HuH-7.5 (cell line): Measurements from ENCODE around the gene CSNK2A1.
"Not testable (repeated sequence)": the region's sequence is repeated elsewhere in the genome, so short reads cannot be mapped to it uniquely, and the experiment has no call there.

Experiments used
- DNase-seq: peaks from one replicate; pipeline ENCODE4 v3.0.0; 2011; ENCODE audit warnings: low spot score

Gene CSNK2A1

DNA sequence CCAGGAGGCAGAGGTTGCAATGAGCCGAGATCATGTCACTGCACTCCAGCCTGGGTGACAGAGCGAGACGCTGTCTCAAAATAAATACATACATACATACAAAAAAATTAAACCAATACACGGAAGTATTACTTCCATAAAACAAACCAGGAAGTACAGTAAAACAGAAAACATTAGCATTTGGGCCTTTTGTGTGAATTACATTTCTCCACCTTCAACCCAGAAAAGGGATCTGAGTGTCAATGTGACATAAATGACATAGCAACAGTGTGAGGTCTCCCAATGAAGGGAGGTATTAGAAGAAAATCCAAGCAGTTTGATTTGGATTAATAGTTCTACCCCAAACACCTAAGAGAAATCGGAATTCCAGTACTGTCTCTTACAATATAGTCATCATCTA is 10.1 kb downstream of the CSNK2A1 start:
- no peak for DNase-seq

DNA sequence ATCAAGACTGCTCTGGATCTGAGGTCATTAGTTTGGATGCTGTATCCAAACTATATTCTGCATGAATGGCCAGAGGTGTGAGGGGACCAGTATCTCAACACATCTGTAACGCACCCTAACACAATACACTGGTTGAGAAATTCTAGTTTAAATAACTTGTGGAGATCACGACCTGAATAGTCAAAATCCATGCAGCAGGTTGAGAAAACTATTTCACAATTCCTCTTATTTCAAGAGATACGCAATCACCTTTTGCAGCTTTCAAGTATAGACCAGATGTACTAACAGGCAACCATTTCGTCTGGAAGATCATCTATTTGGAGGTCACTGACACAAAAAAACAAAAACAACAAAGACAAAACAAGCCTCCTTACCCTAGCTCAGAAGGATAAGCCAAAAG is 11.1 kb downstream of the CSNK2A1 start:
- no peak for DNase-seq

DNA sequence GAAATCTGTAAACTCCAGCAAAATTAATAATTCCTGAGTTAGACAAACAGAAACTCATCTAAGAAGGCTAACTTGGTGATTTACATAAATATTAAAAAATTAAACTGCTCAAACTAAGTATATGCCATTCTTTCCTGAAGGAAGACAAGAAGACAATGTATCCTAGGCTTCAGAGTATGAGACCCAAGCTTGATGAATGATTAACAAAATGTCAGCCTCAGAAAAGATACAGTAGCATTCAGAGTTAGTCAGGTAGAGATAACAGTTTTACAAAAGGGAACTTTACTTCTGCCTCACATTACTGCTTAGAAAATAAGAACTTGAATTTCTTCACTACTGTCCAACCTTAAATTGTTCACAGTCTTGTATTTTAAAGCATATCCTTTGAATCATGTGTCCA is 12.0 kb downstream of the CSNK2A1 start:
- DNase-seq = no peak

DNA sequence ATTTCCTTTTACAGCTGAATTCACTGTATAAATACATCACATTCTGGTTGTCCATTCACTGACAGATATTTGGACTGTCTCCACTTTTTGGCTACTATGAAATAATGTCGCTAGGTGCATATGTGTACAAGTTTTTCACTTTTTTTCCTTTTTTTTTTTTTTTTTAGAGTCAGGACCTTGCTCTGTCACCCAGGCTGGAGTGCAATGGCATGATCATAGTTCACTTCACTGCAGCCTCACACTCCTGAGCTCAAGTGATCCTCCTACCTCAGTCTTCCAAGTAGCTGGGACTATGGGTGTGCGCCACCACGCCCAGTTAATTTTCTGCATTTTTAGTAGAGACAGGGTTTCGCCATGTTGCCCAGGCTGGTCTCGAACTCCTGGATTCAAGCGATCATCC is 13.3 kb downstream of the CSNK2A1 start:
- no peak for DNase-seq

DNA sequence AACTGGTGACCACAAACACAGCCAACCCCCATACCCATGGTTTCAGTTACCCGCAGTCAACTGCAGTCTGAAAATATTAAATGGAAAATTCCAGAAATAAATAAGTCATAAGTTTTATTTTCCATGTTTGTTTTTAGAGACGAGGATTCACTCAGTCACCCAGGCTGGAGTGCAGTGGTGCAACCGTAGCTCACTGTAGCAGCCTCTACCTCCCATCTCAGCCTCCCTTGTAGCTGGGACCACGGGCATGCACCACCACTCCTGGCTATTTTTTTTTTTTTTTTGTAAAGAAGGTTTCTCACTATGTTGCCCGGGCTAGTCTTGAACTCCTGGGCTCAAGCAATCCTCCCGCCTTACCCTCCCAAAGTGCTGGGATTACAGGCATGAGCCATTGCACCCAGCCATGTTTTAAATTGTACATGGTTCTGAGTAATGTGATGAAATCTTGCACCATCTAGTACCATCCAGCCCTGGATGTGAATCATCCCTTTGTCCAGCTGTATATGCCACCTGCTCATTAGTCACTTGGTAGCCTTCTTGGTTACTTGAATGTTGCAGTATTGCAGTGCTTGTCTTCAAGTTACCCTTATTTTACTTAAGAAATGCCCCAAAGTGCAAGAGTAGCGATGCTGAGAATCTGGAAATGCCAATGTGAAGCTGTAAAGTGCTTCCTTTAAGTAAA is 14.5 kb downstream of the CSNK2A1 start:
- no peak for DNase-seq

DNA sequence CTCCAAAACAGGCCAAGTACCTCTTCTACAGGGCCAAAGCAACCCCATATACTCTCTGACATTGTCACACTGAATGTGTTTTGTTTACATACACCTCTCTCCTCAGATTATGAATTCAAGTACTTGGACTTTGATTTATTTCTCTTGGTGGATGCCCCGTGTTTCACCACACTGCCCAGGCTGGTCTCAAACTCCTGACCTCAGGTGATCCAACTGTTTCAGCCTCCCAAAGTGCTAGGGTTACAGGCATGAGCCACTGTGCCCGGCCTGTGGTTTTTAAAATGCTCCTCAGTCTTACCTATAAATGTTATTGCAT is 16.1 kb downstream of the CSNK2A1 start:
- DNase-seq = no peak

DNA sequence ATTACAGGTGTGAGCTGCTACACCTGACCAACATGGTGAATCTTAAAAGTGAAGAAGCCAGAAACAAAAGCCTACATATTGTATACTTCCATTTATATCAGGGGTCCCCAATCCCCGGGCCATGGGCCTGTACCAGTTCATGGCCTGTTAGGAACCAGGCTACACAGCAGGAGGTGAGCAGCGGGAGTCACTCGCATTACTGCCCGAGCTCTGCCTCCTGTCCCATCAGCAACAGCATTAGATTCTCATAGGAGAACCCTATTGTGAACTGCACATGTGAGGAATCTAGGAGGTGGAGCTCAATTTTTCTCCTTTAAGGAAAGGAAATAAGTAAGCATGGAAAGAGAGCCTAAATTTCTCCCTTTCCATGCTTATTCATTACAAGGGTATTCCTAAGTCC is 21.7 kb downstream of the CSNK2A1 start:
- no peak for DNase-seq

DNA sequence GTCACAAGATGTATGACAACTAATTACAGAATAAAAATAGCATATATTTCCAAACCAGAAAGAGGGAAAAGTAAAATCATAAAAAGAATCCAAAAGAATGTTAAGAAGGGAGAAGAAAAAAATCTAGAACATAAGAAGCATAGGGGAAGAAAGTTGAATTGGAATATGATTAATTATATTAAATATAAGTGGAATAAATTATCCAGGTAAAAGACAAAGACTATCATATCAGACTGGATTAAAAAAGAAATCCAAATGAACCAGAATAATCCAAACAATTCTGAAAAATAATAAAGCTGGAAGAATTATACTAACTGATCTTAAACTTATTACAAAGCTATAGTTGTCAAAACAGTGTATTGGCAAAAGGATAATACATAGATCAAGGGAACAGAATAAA is 23.6 kb downstream of the CSNK2A1 start:
- no peak for DNase-seq

DNA sequence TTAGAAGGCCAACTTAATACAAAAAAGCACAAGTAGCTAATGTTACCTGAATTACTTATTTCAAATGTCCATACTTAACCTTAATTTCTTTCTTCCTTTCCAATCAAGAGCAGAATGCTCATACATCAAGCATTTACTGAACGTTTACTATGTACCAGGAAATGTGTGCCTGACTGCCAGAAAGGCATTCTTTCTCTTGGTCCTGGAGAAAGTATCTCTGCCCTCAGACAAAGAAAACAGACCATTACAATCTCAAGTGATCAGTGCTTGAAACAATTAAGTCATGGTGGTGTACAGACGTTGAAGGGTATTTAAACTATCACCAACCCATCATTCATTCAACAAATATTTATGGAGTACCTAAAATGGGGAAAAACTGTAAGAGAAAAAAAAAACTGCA is 26.4 kb downstream of the CSNK2A1 start:
- no peak for DNase-seq

DNA sequence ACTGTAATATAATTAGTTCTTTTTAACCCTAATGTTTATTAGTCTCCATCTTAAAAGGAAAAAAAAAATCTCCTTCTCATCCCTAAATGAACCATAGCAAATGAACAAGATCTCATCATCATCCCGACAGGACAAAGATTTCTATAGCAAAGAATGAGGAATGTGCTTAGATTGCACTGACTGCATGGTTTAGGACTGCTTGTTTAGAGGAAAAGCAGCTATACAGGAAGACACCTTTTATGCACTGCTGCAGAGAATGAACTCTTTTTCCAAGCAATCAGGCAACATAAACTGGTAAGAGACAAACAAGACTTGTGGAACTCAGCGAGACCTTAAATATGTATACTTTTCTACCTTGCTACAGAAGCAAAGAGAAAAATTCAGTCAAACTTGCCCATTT is 26.8 kb downstream of the CSNK2A1 start:
- DNase-seq = no peak

DNA sequence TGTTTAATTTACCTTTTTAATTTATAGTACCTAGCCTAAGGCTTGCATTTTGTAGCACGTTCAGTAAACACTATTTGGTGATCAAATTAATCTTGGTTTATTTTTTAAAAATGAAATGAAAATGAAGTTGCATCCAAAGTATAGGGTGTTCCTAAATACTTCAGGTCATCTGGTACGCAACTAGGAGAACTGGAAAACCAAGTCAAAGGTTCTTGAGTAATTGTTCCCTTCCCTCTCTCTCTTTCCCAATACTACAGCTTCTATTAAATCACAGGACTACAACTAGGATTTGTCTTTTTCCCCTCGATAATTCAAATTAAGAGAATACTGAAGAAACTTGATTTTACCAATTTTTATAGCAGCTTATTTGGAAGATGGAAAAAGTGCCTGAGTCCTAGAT is 27.9 kb downstream of the CSNK2A1 start:
- no peak for DNase-seq

DNA sequence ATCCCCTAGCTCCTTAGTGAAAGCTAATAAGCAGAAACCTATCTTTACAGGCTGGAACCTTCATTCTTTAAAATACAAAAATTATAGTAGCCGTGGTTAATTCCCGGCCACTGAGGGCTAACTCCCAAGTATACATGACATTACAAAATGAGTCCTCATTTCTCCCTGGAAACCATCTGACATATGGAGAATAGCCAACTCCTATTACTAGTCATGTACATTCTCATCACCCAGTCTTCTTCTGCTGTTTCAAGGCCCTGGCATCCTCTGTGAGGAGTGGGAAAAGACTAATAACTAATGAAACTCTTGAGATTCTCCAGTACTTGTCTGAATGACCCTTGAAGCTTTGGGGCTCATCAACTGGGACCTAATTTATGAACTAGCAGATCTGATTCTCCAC is 30.2 kb downstream of the CSNK2A1 start:
- DNase-seq = no peak

DNA sequence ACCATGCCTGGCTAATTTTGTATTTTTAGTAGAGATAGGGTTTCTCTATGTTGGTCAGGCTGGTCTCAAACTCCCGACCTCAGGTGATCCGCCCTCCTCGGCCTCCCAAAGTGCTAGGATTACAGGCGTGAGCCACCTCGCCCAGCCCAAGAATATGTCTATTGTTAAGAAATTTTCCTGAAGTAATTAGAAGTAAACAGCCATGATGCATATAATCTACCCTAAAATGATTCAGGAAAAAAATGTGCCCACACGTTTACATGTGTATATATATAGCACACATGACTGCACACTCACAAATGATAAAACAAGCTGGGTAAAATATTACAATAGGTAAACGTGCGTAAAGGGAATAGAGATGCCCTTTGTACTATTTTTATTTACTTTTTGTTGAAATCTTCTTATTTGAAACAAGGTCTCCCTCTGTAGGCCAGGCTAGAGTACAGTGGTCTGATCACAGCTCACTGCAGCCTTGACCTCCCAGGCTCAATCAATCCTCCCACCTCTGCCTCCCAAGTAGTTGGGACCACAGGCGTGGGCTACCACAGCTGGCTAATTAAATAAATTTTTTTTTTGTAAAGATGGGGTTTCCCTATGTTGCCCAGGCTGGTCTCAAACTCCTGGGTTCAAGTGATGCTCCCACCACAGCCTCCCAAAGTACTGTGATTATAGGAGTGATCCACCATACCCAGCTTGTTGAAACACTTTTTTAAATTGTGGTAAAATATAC is 33.1 kb downstream of the CSNK2A1 start:
- not testable (repeated sequence) for DNase-seq

DNA sequence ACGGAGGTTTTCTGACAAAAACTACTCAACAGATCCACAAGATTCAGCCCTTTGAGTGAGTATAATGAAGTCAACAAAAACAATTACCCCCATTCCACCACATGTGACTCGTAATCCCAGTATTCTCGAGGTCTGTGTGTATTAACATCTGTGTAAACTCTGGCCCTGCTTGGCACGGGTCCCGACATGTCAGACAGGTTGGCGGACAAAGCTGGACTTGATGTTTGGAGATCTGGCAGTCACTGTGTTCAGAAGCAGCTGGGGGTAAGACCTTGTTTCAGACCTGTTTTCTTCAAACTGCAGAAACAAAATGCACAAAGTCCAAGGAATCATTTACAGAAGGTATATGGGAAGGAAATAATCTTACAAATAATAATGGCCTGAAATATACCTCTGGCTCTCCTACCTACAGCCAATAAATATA is 35.2 kb downstream of the CSNK2A1 start:
- not testable (repeated sequence) for DNase-seq

DNA sequence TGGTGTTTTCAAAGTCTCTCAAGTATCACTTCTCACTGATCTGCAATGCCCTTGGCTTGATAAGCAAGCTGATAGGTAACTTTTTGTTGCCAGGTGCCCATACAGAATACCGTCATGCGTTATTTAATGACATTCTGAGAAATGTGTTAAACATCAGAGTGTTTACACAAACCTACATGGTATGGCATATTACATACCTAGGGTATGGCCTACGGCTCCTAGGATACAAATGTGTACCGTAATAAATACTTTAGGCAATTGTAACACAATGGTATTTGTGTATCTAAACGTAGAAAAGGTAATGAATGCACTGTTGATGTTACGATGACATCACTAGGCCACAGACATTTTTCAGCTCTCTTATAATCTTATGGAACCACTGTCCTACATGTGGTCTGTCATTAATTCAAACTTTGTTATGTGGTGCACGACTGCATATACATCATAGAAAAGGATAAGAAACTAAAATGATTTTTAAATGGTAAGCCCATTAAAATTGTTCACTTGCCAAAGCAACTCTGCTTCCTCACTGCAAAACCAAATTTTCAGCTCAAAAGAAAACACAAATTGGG is 35.7 kb downstream of the CSNK2A1 start:
- no peak for DNase-seq

DNA sequence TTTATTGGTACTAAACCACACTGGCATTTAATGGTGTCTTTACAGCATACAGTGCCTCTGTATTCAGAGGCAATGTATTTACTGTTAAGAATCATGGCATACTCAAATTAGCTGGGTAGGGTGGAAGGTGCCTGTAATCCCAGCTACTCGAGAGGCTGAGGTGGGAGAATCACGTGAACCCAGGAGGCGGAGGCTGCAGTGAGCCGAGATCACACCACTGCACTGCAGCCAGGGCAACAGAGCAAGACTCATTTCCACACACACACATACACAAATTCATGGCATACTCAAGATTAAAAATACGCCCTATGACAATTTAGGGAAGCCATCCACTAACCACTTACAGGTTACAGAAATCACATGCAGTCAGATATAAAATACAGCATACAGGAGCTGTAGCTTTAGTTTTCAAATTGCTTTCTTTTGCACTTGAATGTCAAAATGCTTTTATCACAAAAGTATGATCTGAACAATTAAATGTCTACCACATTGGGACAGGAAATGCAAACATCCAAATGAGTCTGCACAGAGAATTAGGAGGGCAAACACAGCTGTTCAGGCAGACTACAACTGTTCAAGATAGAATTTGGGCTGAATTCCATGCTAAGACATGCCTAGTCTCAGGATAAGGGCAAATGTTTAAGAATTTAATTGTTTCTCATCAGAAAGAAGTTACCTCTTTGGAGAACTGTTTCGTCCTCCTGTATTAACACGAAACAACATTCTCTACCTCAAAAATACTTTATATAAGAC is 36.4 kb downstream of the CSNK2A1 start:
- DNase-seq = no peak

DNA sequence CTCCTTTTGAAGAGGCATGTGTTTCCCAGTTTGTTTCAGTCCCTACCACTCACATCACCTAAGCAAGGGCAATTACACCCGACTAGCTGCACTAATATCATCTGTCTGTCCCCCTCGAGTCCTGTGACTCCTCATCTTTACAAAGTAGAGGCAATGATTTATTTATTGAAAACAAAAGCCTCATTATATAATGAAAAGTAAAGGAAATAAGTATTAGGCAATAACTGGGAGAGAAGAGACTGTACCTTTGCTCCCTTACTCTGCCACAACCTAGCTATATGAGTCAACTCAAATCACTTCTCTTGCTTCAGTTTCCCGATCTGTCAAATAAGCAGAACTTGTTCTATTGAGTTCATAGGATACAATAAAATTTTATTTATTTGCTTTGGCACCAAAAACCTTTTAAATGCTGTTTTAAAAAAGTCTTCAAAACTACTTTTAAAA is 38.9 kb downstream of the CSNK2A1 start:
- no peak for DNase-seq

DNA sequence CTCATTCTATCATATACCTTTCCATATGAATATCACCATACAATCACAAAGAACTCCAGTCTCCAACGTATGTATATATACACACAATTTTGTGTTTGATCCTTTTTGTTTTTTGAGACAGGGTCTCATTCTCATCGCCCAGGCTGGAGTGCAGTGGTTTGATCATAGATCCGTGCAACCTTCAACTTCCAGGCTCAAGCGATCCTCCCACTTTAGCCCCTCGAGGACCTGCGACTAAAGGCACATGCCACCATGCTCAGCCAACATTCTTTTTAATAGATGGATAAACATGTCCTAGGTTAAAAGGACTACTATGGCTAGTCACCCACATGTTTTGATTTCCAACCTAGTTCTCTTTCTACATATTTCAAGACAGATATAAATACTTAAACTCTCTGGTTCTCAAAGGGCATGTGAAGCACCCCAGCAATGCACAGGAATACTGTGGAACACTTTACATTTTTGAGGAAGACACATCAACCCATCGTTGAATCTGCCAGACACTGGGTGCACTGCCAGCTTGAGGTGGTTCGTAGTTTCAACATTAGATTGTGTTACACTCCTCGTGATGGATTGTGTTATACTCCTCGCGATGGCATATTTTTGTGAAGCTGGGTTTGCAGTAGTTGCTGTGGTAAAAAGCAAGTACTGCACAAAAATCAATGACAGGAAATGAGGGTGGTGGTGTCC is 40.4 kb downstream of the CSNK2A1 start:
- DNase-seq = no peak

DNA sequence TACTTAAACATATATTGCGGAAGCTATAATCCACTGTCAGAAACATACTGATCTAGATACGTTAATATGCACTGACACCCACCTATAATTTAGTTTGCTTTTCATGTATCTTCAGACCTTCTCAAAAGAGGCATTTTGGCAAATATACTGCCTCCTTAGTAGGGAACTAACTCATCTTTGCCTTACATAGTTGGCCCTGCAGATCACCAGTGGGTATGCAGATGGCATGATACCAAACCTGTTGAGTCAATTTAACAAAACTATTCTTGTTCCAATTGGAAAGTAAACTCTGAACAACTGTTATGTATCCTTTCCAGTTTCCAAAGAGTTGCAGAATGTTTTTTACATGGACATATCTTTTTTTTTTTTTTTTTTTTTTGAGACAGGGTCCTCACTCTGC is 45.6 kb downstream of the CSNK2A1 start:
- DNase-seq = no peak

DNA sequence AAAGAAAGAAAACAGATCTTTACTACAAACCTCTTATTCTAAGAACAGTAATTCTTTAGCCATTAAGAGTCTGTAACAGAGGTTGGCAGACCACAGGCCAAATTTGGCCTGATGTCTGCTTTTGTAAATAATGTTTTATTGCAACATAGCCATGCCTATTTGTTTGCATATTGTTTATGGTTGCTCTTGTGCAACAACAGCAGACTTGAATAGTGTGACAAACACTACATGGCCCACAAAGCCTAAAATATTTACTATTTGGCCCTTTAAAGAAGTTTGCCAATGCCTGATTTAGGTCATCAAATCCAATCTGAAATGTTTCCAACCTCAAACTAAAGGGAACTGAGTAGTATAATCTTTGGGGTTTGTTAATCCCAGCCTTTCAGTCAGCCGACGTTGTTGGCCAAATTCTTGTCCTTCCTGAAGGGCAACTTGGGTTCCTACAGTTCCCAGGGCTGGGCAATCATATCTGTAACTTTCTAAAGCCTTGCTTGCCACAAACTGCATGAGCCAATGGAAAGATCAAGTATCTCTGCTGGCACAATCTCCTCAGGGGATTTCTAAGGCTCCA is 47.4 kb downstream of the CSNK2A1 start:
- no peak for DNase-seq

DNA sequence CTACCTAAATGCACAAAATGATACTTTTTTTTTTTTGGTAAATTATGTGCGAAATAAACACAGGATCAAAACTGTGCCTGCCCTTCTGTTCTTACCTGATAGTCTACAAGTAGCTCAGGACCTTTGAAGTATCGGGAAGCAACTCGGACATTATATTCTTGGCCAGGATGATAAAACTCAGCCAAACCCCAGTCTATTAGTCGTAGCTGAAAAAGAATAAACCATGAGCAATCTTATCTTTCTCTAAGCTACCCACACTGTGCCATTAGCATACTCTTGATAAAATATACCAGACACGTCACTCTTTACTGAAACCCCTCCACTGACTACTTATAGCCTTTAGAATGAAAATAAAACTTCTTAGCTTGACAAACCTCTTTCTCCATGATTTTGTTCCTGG is 51.4 kb downstream of the CSNK2A1 start:
- DNase-seq = no peak

DNA sequence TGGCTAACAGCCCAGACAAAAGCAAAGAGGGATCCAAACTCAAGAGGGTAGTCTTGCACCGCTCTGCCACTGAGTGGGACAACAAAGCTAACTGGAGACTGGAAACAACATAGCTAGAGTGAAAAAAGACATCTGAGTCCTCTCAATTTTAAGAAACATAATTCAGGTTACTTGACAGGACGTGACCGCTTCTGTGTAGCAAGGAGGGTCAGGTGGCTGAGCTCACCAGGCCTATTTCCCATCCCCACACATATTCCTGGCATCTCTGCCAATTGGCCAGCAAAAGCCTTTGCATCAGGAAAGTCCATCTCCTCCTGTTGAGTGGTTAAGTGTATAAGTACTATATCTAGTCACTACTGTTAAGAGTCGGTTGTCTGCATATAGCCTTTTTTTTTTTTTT is 55.9 kb downstream of the CSNK2A1 start:
- no peak for DNase-seq
